Endodermal cell (in vitro differentiated cells): ENCODE data around the gene NIFK. TPM values are rescaled to one million over a fixed set of nuclear protein-coding genes. Genes with fewer than 3 reads are reported as not detected.
"Not testable (repeated sequence)": the region's sequence is repeated elsewhere in the genome, so short reads cannot be mapped to it uniquely, and the experiment has no call there.

ENCODE experiments used
- DNase-seq: peaks from one replicate; pipeline ENCODE4 v3.0.0-alpha.2; 2017
- H3K27ac ChIP-seq: 2 replicates; pipeline ENCODE4 v1.5.1; 2013; ENCODE audit warnings: mild to moderate bottlenecking, low read depth, low read length, moderate library complexity
- H3K27me3 ChIP-seq: 2 replicates; pipeline ENCODE4 v1.6.1; 2013; ENCODE audit warnings: mild to moderate bottlenecking, low read length, moderate library complexity; ENCODE audit not compliant: insufficient read depth, control insufficient read depth, poor library complexity, severe bottlenecking
- H3K36me3 ChIP-seq: 2 replicates; pipeline ENCODE4 v1.7.0; 2013; ENCODE audit warnings: mild to moderate bottlenecking, low read length, moderate library complexity; ENCODE audit not compliant: control insufficient read depth, insufficient read depth
- H3K4me1 ChIP-seq: one replicate; pipeline ENCODE4 v1.7.0; 2013; ENCODE audit warnings: low read length; ENCODE audit not compliant: control insufficient read depth, insufficient read depth
- H3K4me3 ChIP-seq: 2 replicates; pipeline ENCODE4 v1.5.1; 2013; ENCODE audit warnings: mild to moderate bottlenecking, low read length, moderate library complexity
- H3K9ac ChIP-seq: 2 replicates; pipeline ENCODE4 v1.6.1; 2013; ENCODE audit warnings: mild to moderate bottlenecking, low read length, moderate library complexity; ENCODE audit not compliant: poor library complexity, severe bottlenecking; ENCODE audit errors: extremely low read depth
- H3K9me3 ChIP-seq: 2 replicates; pipeline ENCODE4 v1.6.1; 2013; ENCODE audit warnings: mild to moderate bottlenecking, low read length, moderate library complexity; ENCODE audit not compliant: control insufficient read depth
- H3K27ac Mint-ChIP-seq: 2 replicates; pipeline ENCODE4 v1.8.0; 2020; ENCODE audit warnings: mixed read lengths
- H3K27me3 Mint-ChIP-seq: 2 replicates; pipeline ENCODE4 v1.8.0; 2021; ENCODE audit warnings: mild to moderate bottlenecking, mixed read lengths; ENCODE audit not compliant: insufficient read depth
- H3K36me3 Mint-ChIP-seq: 2 replicates; pipeline ENCODE4 v1.8.0; 2020; ENCODE audit warnings: low read depth, mixed read lengths
- H3K4me1 Mint-ChIP-seq: 2 replicates; pipeline ENCODE4 v1.8.0; 2020; ENCODE audit warnings: mixed read lengths
- H3K4me3 Mint-ChIP-seq: 2 replicates; pipeline ENCODE4 v1.8.0; 2020; ENCODE audit warnings: mild to moderate bottlenecking, moderate library complexity, mixed read lengths
- H3K9me3 Mint-ChIP-seq: 2 replicates; pipeline ENCODE4 v1.8.0; 2020; ENCODE audit warnings: mild to moderate bottlenecking, mixed read lengths
- WGBS, 2 experiments: methylation state at CpG; one replicate each; pipeline versions ENCODE4 v1.1.5 to v1.1.7; 2013; ENCODE audit warnings: missing lambda C conversion rate in 2 of 2, mixed read lengths in 1 of 2; ENCODE audit not compliant: insufficient coverage in 1 of 2, insufficient read length in 1 of 2; 5-methylcytosine and 5-hydroxymethylcytosine counted together
- total RNA-seq, 2 donors: library from RNA; stranded (reverse); fragmentation: NEBNext Ultra II Directional in 1 of 2; extraction: Animal tissue kit (Norgen Biotek cat#: 25700) in 1 of 2; gene quantifications; 2 replicates in 1 of 2; 3 replicates in 1 of 2; pipeline ENCODE4 v1.2.1, GENCODE V29; 2021
- TF ChIP-seq, protein P1 (sequence below): fragments of 200-600 bp; sonication (generic); conservative IDR thresholded peaks from 2 replicates; pipeline ENCODE4 v1.5.0; 2021; ENCODE audit warnings: antibody characterized with exemption, mild to moderate bottlenecking

NIFK gene
- total RNA-seq, 2 donors from 2014 or later: 64.2 to 88.5 TPM

DNA sequence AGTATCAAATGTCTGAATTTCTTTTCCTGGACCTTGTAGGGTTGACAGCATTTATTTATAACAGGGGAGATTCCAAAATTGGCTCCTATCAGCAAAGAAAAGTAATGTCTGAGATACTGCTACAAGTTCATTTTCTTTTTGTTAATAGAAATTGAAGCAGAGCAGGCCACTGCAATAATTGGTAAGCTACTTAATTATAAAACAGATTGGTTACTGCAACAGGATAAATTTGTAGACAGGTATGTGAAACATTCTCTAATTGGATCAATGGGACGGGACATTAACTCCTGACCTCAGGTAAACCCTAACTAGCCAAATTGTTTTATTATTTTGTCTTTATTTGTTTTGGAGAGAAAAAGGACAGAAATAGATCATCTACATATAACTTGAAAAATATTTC lies 20.5 kb downstream of the NIFK start:
- no peak overlapping the region for H3K4me3 ChIP-seq
- no peak overlapping the region for H3K9ac ChIP-seq
- Mint-ChIP-seq H3K36me3 (no peaks in the 10 kb centered on the region), H3K4me1 (no peaks in the 10 kb centered on the region), H3K27me3 (no peaks in the 10 kb centered on the region), H3K4me3 (no peak overlapping the region), H3K9me3 (no peaks in the 10 kb centered on the region), H3K27ac (no peak overlapping the region)
- H3K27ac ChIP-seq: no peak overlapping the region
- H3K4me1 ChIP-seq: no peaks in the 10 kb centered on the region
- TF ChIP-seq, protein P1, sequence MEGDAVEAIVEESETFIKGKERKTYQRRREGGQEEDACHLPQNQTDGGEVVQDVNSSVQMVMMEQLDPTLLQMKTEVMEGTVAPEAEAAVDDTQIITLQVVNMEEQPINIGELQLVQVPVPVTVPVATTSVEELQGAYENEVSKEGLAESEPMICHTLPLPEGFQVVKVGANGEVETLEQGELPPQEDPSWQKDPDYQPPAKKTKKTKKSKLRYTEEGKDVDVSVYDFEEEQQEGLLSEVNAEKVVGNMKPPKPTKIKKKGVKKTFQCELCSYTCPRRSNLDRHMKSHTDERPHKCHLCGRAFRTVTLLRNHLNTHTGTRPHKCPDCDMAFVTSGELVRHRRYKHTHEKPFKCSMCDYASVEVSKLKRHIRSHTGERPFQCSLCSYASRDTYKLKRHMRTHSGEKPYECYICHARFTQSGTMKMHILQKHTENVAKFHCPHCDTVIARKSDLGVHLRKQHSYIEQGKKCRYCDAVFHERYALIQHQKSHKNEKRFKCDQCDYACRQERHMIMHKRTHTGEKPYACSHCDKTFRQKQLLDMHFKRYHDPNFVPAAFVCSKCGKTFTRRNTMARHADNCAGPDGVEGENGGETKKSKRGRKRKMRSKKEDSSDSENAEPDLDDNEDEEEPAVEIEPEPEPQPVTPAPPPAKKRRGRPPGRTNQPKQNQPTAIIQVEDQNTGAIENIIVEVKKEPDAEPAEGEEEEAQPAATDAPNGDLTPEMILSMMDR: no peak
- H3K9me3 ChIP-seq: no peaks in the 10 kb centered on the region
- WGBS, 2 experiments: 100% methylated on average over 1 of the region's 1 CpG; no CpG with 5 or more reads in 1 of the 2 experiments
- no peaks in the 10 kb centered on the region for H3K27me3 ChIP-seq
- DNase-seq: no peak
- no peaks in the 10 kb centered on the region for H3K36me3 ChIP-seq

DNA sequence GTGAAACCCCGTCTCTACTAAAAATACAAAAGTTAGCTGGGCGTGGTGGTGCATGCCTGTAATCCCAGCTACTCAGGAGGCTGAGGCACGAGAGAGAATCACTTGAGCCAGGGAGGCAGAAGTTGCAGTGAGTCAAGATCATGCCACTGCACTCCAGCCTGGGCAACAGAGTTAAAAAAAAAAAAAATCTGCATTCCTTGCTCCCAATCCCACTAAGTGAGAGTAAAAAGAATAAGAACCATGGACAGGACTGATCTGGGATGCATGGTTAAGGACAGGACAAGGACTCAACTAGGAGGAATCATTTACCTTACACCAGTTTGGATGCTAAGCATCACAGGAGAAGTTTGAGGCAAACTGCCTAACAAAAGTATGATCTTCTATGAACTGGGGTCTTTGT lies 25.2 kb downstream of the NIFK start:
- H3K36me3 ChIP-seq, H3K4me3 Mint-ChIP-seq: not testable (repeated sequence)
- WGBS, 2 experiments: 92 to 96% methylated on average over 2 to 3 of the region's 3 CpGs

DNA sequence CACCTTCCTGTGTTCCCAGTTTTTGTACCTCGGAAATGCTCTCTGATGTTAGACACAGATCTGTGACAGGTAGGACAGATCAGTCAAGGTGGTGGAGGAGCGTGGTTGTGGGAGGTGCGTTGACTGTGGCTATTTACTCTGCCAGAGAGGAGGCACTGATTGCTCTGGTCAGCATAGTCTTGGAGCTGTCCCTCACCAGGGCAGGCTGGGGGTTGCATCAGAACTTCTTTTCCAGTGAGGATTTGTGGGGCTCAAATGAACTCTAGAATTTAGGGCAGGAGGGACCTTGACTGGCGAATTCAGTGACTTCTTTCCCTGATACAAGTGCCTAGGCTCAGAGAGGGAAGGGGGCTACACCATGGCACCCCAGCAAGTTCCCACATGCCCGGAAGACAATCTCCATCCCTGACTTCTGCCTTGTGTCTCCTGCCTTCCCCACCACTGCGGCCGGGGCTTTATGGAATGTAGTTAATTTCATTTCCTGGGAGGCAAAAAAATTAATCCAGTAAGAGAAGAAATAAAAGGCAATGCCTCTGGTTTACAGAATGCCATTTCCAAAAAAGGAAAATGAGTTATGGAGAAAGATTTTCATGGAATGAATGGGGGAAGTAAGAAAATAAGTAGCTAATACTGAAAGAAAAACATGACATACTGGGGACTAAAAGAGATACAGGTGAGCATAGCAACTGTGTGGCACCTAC lies 26.1 kb downstream of the NIFK start:
- H3K36me3 Mint-ChIP-seq: no peaks in the 10 kb centered on the region
- no peak for DNase-seq
- Histone ChIP-seq H3K27ac (no peak overlapping the region), H3K4me3 (no peak overlapping the region), H3K9ac (no peak overlapping the region), H3K4me1 (no peaks in the 10 kb centered on the region), H3K36me3 (no peaks in the 10 kb centered on the region), H3K27me3 (no peaks in the 10 kb centered on the region), H3K9me3 (no peaks in the 10 kb centered on the region)
- peaks cover 8% of the 10 kb centered on the region for H3K4me1 Mint-ChIP-seq
- no peak overlapping the region for H3K4me3 Mint-ChIP-seq
- H3K27me3 Mint-ChIP-seq: no peaks in the 10 kb centered on the region
- 90 to 92% methylated on average over 6 to 7 of the region's 7 CpGs for WGBS, 2 experiments
- TF ChIP-seq, protein P1: no peak
- H3K27ac Mint-ChIP-seq: no peak overlapping the region
- no peaks in the 10 kb centered on the region for H3K9me3 Mint-ChIP-seq

More for the DNA sequence above, 25.2 kb downstream of the NIFK start:
- not testable (repeated sequence) for H3K27me3 Mint-ChIP-seq, H3K4me3 ChIP-seq, H3K36me3 Mint-ChIP-seq, H3K27ac Mint-ChIP-seq, H3K9ac ChIP-seq, H3K9me3 Mint-ChIP-seq, H3K4me1 ChIP-seq, H3K27me3 ChIP-seq, H3K9me3 ChIP-seq, DNase-seq, H3K4me1 Mint-ChIP-seq, H3K27ac ChIP-seq
